Bronchial epithelial cell (primary cell): ENCODE results near the gene KPNA3. TPM values are rescaled to one million over a fixed set of nuclear protein-coding genes. Genes with fewer than 3 reads are reported as not detected.
"Not testable (repeated sequence)": the region's sequence is repeated elsewhere in the genome, so short reads cannot be mapped to it uniquely, and the experiment has no call there.

Experiments
- DNase-seq: peaks from one replicate; pipeline ENCODE4 v3.0.0-alpha.2; 2010; ENCODE audit warnings: low read depth
- FAIRE-seq: peaks from 2 replicates; lab custom pipeline; 2011; peaks lifted over from hg19 to GRCh38; lab: Jason Lieb, UNC
- H3K27me3 ChIP-seq: 2 replicates; pipeline ENCODE4 v1.5.1; 2011; ENCODE audit warnings: low read length; ENCODE audit not compliant: control insufficient read depth, insufficient read depth
- H3K36me3 ChIP-seq: 2 replicates; pipeline ENCODE4 v1.5.1; 2011; ENCODE audit warnings: low read length; ENCODE audit not compliant: control insufficient read depth, insufficient read depth
- H3K4me3 ChIP-seq: 2 replicates; pipeline ENCODE4 v1.5.1; 2011; ENCODE audit warnings: mild to moderate bottlenecking, low read depth, low read length, control low read depth
- CTCF ChIP-seq: IDR thresholded peaks from 2 replicates; pipeline ENCODE4 v1.5.1; 2011; ENCODE audit warnings: mild to moderate bottlenecking, moderate library complexity, low read length, control low read depth, inconsistent platforms; ENCODE audit not compliant: insufficient read depth, severe bottlenecking
- total RNA-seq: library from RNA; depleted of rRNA; stranded (reverse); fragments of >200 nt; gene quantifications from 2 replicates; pipeline ENCODE4 v1.2.1, GENCODE V29; 2014

Gene KPNA3
- total RNA-seq, 1 donor from 2014 or later, result 26.9 TPM

DNA sequence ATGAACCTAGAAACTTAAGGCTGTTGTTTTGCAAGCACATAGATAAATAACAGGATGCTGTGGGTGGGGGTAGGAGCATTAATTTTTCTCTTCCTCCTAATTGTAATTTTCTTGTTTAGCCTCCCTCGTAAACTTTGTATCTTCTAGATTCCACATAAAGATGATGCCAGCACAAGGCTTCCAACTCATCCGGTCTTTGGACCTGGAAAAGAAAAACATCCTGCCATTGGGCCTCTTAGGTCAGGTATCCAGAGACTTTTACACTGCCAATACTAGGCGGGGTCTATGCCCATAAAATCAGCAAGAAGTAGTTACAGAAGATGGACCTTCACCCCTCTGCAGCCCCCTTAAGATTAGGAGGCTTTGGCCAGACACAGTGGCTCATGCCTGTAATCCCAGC lies 35.4 kb upstream of the KPNA3 start:
- no peak for FAIRE-seq
- Histone ChIP-seq H3K27me3 (no peaks in the 10 kb centered on the region), H3K4me3 (no peak overlapping the region), H3K36me3 (no peaks in the 10 kb centered on the region)
- TF ChIP-seq CTCF, result no peak
- DNase-seq, result no peak

DNA sequence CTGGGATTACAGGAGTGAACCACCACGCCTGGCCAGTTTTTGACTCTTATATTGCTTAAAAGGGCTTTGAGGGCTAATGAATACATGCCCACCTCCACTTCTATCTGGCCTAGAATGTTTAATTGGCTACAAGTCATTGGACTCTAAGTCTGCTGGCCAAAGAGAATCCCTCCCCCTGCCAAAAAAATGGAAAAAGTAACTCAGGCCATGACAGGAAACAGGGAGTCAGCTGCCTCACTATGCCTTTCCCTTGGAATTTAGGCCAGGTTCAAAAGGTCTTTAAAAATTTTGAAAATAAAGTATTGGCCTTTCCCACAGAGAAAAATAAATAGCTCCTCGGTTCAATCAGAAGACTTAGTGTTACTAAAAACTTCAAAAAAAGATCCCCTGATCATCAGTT lies 34.9 kb upstream of the KPNA3 start:
- TF ChIP-seq CTCF, result no peak
- Histone ChIP-seq H3K36me3 (no peaks in the 10 kb centered on the region), H3K4me3 (no peak overlapping the region), H3K27me3 (no peaks in the 10 kb centered on the region)
- no peak for FAIRE-seq
- no peak for DNase-seq

DNA sequence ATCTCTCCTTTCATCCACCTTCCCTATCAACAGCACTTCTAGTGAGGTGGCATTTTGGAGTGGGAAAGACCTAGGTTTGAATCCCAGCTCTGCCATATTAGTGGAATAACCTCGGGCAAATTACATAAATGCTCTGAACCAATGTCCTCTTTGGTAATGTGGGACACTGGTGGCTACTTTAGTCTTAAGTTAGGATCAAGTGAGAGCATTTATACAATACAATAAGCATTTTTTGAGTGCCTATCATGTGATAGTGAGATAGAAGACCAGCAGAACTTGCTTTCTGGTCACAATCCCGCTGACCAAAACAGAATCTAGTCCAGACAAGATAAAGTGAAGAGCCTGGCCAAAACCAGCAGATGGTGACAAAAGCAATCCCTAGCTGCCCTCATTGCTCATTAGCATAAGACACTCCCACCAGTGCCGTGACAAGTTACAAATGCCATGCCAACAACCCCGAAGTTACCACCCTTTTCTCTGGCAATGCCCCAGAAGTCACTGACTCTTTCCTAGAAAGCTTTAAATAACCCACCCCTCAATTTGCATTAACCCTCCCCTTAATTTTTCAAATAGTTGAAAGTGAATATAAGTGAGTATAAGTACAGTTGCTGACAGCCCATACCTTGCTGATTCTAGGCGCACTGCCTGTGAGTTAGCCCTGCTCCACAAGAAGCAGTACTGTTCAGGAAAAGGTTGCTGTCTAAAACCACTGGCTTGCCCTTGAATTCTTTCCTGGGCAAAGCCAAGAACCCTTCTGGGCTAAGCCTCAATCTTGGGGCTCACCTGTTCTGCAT lies 28.9 kb upstream of the KPNA3 start:
- FAIRE-seq (peak; percentile 23), DNase-seq (peak; percentile 7)
- Histone ChIP-seq H3K4me3 (no peak overlapping the region), H3K27me3 (no peaks in the 10 kb centered on the region), H3K36me3 (no peaks in the 10 kb centered on the region)
- TF ChIP-seq CTCF, result no peak

- Histone ChIP-seq H3K36me3 (no peaks in the 10 kb centered on the region), H3K4me3 (no peak overlapping the region), H3K27me3 (no peaks in the 10 kb centered on the region)
- DNase-seq, result no peak
- TF ChIP-seq CTCF, result no peak
- no peak for FAIRE-seq
These were observed 28.2 kb upstream of the KPNA3 start for GRCh38 chr13:49820591-49821215.

- not testable (repeated sequence) for H3K4me3 ChIP-seq, DNase-seq, FAIRE-seq, H3K27me3 ChIP-seq, H3K36me3 ChIP-seq
These were observed 23.6 kb upstream of the KPNA3 start for GRCh38 chr13:49816047-49816446.

- FAIRE-seq (peak; percentile 70), DNase-seq (no peak)
- H3K27me3 ChIP-seq, result no peaks in the 10 kb centered on the region
- no peaks in the 10 kb centered on the region for H3K36me3 ChIP-seq
- H3K4me3 ChIP-seq, result no peak overlapping the region
- no peak for TF ChIP-seq CTCF
These were observed 22.2 kb upstream of the KPNA3 start for GRCh38 chr13:49814551-49815270.
